HepG2 (cell line): ENCODE results near the gene GUK1. TPM values are rescaled to one million over a fixed set of nuclear protein-coding genes. Genes with fewer than 3 reads are reported as not detected.

Source experiments
- ATAC-seq: fragments of 200-7000 bp; cut with Tn5 transposase; 3 replicates; pipeline ENCODE4 v1.9.1; 2020; ENCODE audit warnings: mild to moderate bottlenecking, moderate library complexity
- BruUV-seq: library from RNA; stranded (reverse); fragments of 400-500 nt; replicated peaks from 2 replicates; lab custom pipeline; 2021; lab: Mats Ljungman, UMichigan
- CTCF ChIA-PET: fragments of 300-600 bp; formaldehyde crosslinking; extraction: SDS; loops from one replicate; lab custom pipeline; 2021; ENCODE audit warnings: low total read pairs, inconsistent platforms, low intra/inter-chr PET ratio; lab: Yijun Ruan, JAX
- POLR2A ChIA-PET: fragments of 350-600 bp; sonication (Branson Sonifier 250); formaldehyde crosslinking; loops from one replicate; lab custom pipeline; 2020; ENCODE audit warnings: antibody characterized with exemption, inconsistent platforms; lab: Yijun Ruan, JAX
- DNase-seq: peaks from one replicate; pipeline ENCODE4 v3.0.0-alpha.2; 2015; ENCODE audit warnings: low spot score
- FAIRE-seq: peaks from 3 replicates; lab custom pipeline; 2011; peaks lifted over from hg19 to GRCh38; lab: Jason Lieb, UNC
- H2AFZ ChIP-seq: one replicate; pipeline ENCODE4 v1.6.1; 2011; ENCODE audit warnings: low read length, inconsistent platforms
- H3K27ac ChIP-seq: fragments of 300-600 bp; 3 replicates; pipeline ENCODE4 v1.8.0; 2011; ENCODE audit warnings: mixed run types, mild to moderate bottlenecking, mixed read lengths, low read length, inconsistent platforms; ENCODE audit not compliant: insufficient read depth; ENCODE audit errors: extremely low read length
- H3K27me3 ChIP-seq, 2 experiments: fragments of 200-600 bp in 1 of 2; 2 replicates in 1 of 2; 3 replicates in 1 of 2; pipeline versions ENCODE4 v1.6.0 to v1.8.0; 2011; ENCODE audit warnings: low read length in 2 of 2, mild to moderate bottlenecking in 2 of 2, moderate library complexity in 2 of 2, inconsistent platforms in 1 of 2; ENCODE audit not compliant: insufficient read depth in 2 of 2, control insufficient read depth in 1 of 2
- H3K36me3 ChIP-seq, 2 experiments: fragments of 200-600 bp in 1 of 2; replicated peaks in 1 of 2; 2 replicates in 1 of 2; 3 replicates in 1 of 2; pipeline versions ENCODE4 v1.5.1 to v1.8.0; 2011; ENCODE audit warnings: low read length in 2 of 2, inconsistent platforms in 1 of 2; ENCODE audit not compliant: insufficient read depth in 2 of 2, control insufficient read depth in 1 of 2
- H3K4me1 ChIP-seq: 2 replicates; pipeline ENCODE4 v1.5.1; 2012; ENCODE audit warnings: low read length, inconsistent platforms; ENCODE audit not compliant: insufficient read depth
- H3K4me2 ChIP-seq: 2 replicates; pipeline ENCODE4 v1.6.0; 2011; ENCODE audit warnings: low read depth, low read length, inconsistent platforms
- H3K4me3 ChIP-seq, 3 experiments: fragments of 200-600 bp in 1 of 3; sonication (generic), shearing (Covaris generic) in 1 of 3; replicated peaks in 1 of 3; 2 replicates each; pipeline ENCODE4 v1.5.1; 2011 to 2016; ENCODE audit warnings: low read length in 3 of 3, inconsistent platforms in 2 of 3, low read depth in 2 of 3, mild to moderate bottlenecking in 2 of 3, control low read depth in 1 of 3, mixed read lengths in 1 of 3; ENCODE audit not compliant: insufficient read depth in 1 of 3
- H3K79me2 ChIP-seq: one replicate; pipeline ENCODE4 v1.6.1; 2011; ENCODE audit warnings: low read length, inconsistent platforms; ENCODE audit not compliant: insufficient read depth
- H3K9ac ChIP-seq: 2 replicates; pipeline ENCODE4 v1.6.0; 2011; ENCODE audit warnings: mild to moderate bottlenecking, low read depth, low read length, inconsistent platforms; ENCODE audit not compliant: insufficient read depth
- H3K9me3 ChIP-seq: 2 replicates; pipeline ENCODE4 v1.5.1; 2012; ENCODE audit warnings: mild to moderate bottlenecking, low read length
- H4K20me1 ChIP-seq: 2 replicates; pipeline ENCODE4 v1.6.0; 2011; ENCODE audit warnings: inconsistent platforms, mild to moderate bottlenecking, low read length, moderate library complexity; ENCODE audit not compliant: insufficient read depth
- ETV6 ChIP-seq: sonication (generic); formaldehyde crosslinking; conservative IDR thresholded peaks from 2 replicates; pipeline ENCODE4 v1.4.0; 2020; ENCODE audit warnings: missing genetic modification reagents
- FOXA1 ChIP-seq, 2 experiments: fragments of 450-650 bp in 1 of 2; sonication (generic) in 1 of 2; formaldehyde crosslinking in 1 of 2; IDR thresholded peaks; 2 replicates each; pipeline versions ENCODE4 v1.4.0 to v1.6.1; 2016 to 2020; ENCODE audit warnings: missing genetic modification reagents in 1 of 2
- ISL2 ChIP-seq: sonication (generic); formaldehyde crosslinking; IDR thresholded peaks from 2 replicates; pipeline ENCODE4 v1.5.0; 2020; ENCODE audit warnings: missing genetic modification reagents
- JUNB ChIP-seq: sonication (generic); formaldehyde crosslinking; IDR thresholded peaks from 2 replicates; pipeline ENCODE4 v1.8.0; 2022; ENCODE audit warnings: missing genetic modification reagents, mild to moderate bottlenecking, borderline replicate concordance
- KDM4B ChIP-seq: sonication (generic); formaldehyde crosslinking; IDR thresholded peaks from 2 replicates; pipeline ENCODE4 v1.4.0; 2020; ENCODE audit warnings: missing genetic modification reagents
- MYC ChIP-seq: sonication (generic); formaldehyde crosslinking; IDR thresholded peaks from 2 replicates; pipeline ENCODE4 v1.9.0; 2021; ENCODE audit warnings: missing genetic modification reagents, borderline replicate concordance
- PCBP1 ChIP-seq: fragments of 200-400 bp; formaldehyde crosslinking; IDR thresholded peaks from 2 replicates; pipeline ENCODE4 v1.6.1; 2017; ENCODE audit warnings: mild to moderate bottlenecking, low read depth, low read length, borderline replicate concordance
- PHF20 ChIP-seq: sonication (generic); formaldehyde crosslinking; IDR thresholded peaks from 2 replicates; pipeline ENCODE4 v1.5.0; 2020; ENCODE audit warnings: mild to moderate bottlenecking, missing genetic modification reagents
- PHF8 ChIP-seq: sonication (generic); formaldehyde crosslinking; IDR thresholded peaks from 2 replicates; pipeline ENCODE4 v1.5.0; 2020; ENCODE audit warnings: missing genetic modification reagents
- SOX6 ChIP-seq, 2 experiments: fragments of 450-650 bp in 1 of 2; sonication (generic) in 1 of 2; formaldehyde crosslinking in 1 of 2; IDR thresholded peaks; 2 replicates each; pipeline versions ENCODE4 v1.4.0 to v1.6.1; 2017 to 2020; ENCODE audit warnings: antibody characterized with exemption in 1 of 2, mild to moderate bottlenecking in 1 of 2, missing genetic modification reagents in 1 of 2
- TAF1 ChIP-seq: sonication (generic); formaldehyde crosslinking; IDR thresholded peaks from 2 replicates; pipeline ENCODE4 v1.4.0; 2020; ENCODE audit warnings: missing genetic modification reagents
- TARDBP ChIP-seq: sonication (generic); formaldehyde crosslinking; IDR thresholded peaks from 2 replicates; pipeline ENCODE4 v1.8.0; 2022; ENCODE audit warnings: mild to moderate bottlenecking, missing genetic modification reagents
- WIZ ChIP-seq: sonication (generic); formaldehyde crosslinking; IDR thresholded peaks from 2 replicates; pipeline ENCODE4 v1.5.1; 2020; ENCODE audit warnings: mild to moderate bottlenecking, missing genetic modification reagents
- ZFP41 ChIP-seq: sonication (generic); formaldehyde crosslinking; IDR thresholded peaks from 2 replicates; pipeline ENCODE4 v1.4.0; 2020; ENCODE audit warnings: mild to moderate bottlenecking, missing genetic modification reagents, borderline replicate concordance
- ZFP82 ChIP-seq: sonication (generic); formaldehyde crosslinking; IDR thresholded peaks from 2 replicates; pipeline ENCODE4 v1.5.1; 2020; ENCODE audit warnings: mild to moderate bottlenecking, missing genetic modification reagents, borderline replicate concordance
- ZNF256 ChIP-seq: sonication (generic); formaldehyde crosslinking; conservative IDR thresholded peaks from 2 replicates; pipeline ENCODE4 v1.4.0; 2020; ENCODE audit warnings: missing genetic modification reagents
- ZNF263 ChIP-seq: sonication (generic); formaldehyde crosslinking; IDR thresholded peaks from 2 replicates; pipeline ENCODE4 v1.4.0; 2020; ENCODE audit warnings: missing genetic modification reagents
- ZNF510 ChIP-seq: sonication (generic); formaldehyde crosslinking; IDR thresholded peaks from 2 replicates; pipeline ENCODE4 v1.4.0; 2020; ENCODE audit warnings: low read depth, mild to moderate bottlenecking, missing genetic modification reagents
- ZNF670 ChIP-seq: sonication (generic); formaldehyde crosslinking; IDR thresholded peaks from 2 replicates; pipeline ENCODE4 v1.8.0; 2022; ENCODE audit warnings: mild to moderate bottlenecking, missing genetic modification reagents, borderline replicate concordance
- ZSCAN21 ChIP-seq: sonication (generic); formaldehyde crosslinking; IDR thresholded peaks from 2 replicates; pipeline ENCODE4 v1.8.0; 2022; ENCODE audit warnings: mild to moderate bottlenecking, missing genetic modification reagents, moderate library complexity, borderline replicate concordance
- ZSCAN31 ChIP-seq: sonication (generic); formaldehyde crosslinking; IDR thresholded peaks from 2 replicates; pipeline ENCODE4 v1.5.0; 2020; ENCODE audit warnings: low read depth, mild to moderate bottlenecking, missing genetic modification reagents
- WGBS: methylation state at CpG from one replicate; pipeline ENCODE4 v1.1.6; 2017; ENCODE audit warnings: low lambda C conversion rate; 5-methylcytosine and 5-hydroxymethylcytosine counted together
- in situ Hi-C: cut with HindIII; loops from 2 replicates; pipeline ENCODE4 v1.10.0; 2017; ENCODE audit warnings: low pct_unique_long_range_greater_than_20kb; ENCODE audit not compliant: extremely low pct_ligation_motif_present
- intact Hi-C: fragments of 100-400 bp; cut with micrococcal nuclease; formaldehyde crosslinking; loops from one replicate; pipeline ENCODE4 v1.10.0; 2022; ENCODE audit not compliant: unreplicated experiment
- polyA plus RNA-seq, 8 experiments: library from polyadenylated mRNA; depleted of rRNA in 3 of 8; stranded (reverse) in 7 of 8; unstranded in 1 of 8; fragments of >200 nt; fragmentation: Illumina TruSeq in 4 of 8; extraction: Trizol in 4 of 8; gene quantifications; 2 replicates each; pipeline versions ENCODE4 v1.2.1 to v1.2.3, GENCODE V29; 2011 to 2016; ENCODE audit warnings: low read depth in 4 of 8, missing spikeins in 1 of 8, mixed read lengths in 1 of 8; ENCODE audit not compliant: insufficient read depth in 1 of 8
- total RNA-seq, 5 experiments: library from RNA; depleted of rRNA; stranded (reverse); fragments of >200 nt; fragmentation: Illumina TruSeq; extraction: Trizol; gene quantifications; 2 replicates each; pipeline ENCODE4 v1.2.3, GENCODE V29; 2016; ENCODE audit warnings: low read depth in 1 of 5
- TF ChIP-seq, protein P1 (sequence below): sonication (generic); formaldehyde crosslinking; IDR thresholded peaks from 2 replicates; pipeline ENCODE4 v1.5.0; 2020; ENCODE audit warnings: missing genetic modification reagents, mild to moderate bottlenecking, borderline replicate concordance
- TF ChIP-seq, protein P2 (sequence below): sonication (generic); formaldehyde crosslinking; IDR thresholded peaks from 2 replicates; pipeline ENCODE4 v1.4.0; 2020; ENCODE audit warnings: missing genetic modification reagents

Gene GUK1
- total and polyA plus RNA-seq, 2 of the 13 experiments (the other 11 are each of a cell fraction or from before 2014, with no cell fraction given), result 116 to 154 TPM

DNA sequence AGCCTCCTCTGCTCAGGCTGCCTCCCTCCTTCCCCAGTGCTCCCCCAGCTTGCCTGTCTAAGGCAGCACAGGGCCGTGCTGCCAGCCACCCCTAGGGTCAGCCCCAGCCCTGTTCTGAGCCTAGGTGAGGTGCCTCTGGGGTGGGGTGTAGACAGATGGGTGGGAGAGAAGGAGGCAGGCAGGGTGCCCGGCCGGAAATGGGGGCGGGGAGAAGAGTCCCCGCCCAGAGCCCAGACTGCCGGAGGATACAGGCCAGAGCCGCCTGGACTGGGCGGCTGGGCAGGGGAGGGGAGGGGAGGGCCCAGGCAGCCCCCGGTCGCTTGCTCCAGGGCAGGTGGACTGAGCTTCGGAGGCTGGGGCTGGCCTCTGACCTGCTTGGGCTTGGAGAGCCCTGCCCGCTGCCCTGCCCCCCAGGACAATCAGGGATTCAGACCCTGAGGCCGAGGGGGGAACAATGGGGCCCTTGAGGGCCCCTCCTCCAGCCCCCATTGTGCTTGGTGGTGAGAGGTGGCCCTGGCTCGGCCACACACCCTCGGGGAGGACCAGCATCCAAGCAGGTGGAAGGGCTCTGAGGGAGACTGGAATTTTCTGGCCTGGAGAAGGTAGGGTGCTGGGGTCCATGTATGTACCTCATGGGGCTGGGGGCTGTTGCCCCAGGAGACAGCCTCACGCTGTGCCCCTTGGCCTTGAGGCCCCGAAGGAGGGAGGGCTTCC, 9.5 kb downstream of the GUK1 start, which contains the start of gene GJC2:
Gene GJC2, plus strand, starts transcription at position 525 of the 714 bp plus-strand sequence. CDS start 7,829 bp downstream, outside the sequence.
- TSS peak; percentile 62 for BruUV-seq
- H3K4me1 ChIP-seq, result peaks cover 37% of the 10 kb centered on the region
- DNase-seq (peak; percentile 56), FAIRE-seq (no peak), ATAC-seq (peak; percentile 75)
- H3K36me3 ChIP-seq, result peaks cover 2 to 17% of the 10 kb centered on the region in 2 experiments; a peak in 4 of 5 replicates
- POLR2A ChIA-PET, result interaction anchor here (1.3 to 7.9 kb wide), 4 partner anchors 9 to 16 kb away, joined by 4 to 72 read pairs (median 8); partner anchors contain the start of genes GUK1 and IBA57
- H3K27me3 ChIP-seq, result no peaks in the 10 kb centered on the region
- no CpG with 5 or more reads among the region's 17 CpGs for WGBS
- H3K9me3 ChIP-seq, result no peaks in the 10 kb centered on the region
- in situ Hi-C loops, result no loop called here
- peaks cover 22% of the 10 kb centered on the region for H3K79me2 ChIP-seq
- H4K20me1 ChIP-seq, result peaks cover 9% of the 10 kb centered on the region; the same call in 1 of the 2 replicates
- H3K4me2 ChIP-seq, result peak within 1 kb of the TSS; percentile 96
- H3K27ac ChIP-seq, result peak within 1 kb of the TSS; percentile 73
- intact Hi-C loops, result no loop called here
- peak within 1 kb of the TSS; percentile 77 for H3K9ac ChIP-seq
- no peak within 1 kb of the TSS for H2AFZ ChIP-seq
- H3K4me3 ChIP-seq, result peak within 1 kb of the TSS; percentile 54 to 78 (median 63)
- CTCF ChIA-PET, result no interaction called here
- no peak for TF ChIP-seq ZNF256 (CRISPR knock-in tag)
- TF ChIP-seq KDM4B (CRISPR knock-in tag), result no peak
- TF ChIP-seq PCBP1, result peak; percentile 71; the same call in 1 of the 2 replicates
- TF ChIP-seq ZSCAN31 (CRISPR knock-in tag), result no peak
- TF ChIP-seq MYC (CRISPR knock-in tag), result peak; percentile 42; the same call in 1 of the 2 replicates
- TF ChIP-seq TAF1, result no peak; the same call in 1 of the 2 replicates
- peak; percentile 76; the same call in 1 of the 2 replicates for TF ChIP-seq ZFP82 (CRISPR knock-in tag)
- no peak for TF ChIP-seq ZFP41 (CRISPR knock-in tag)
- peak; percentile 53; the same call in 1 of the 2 replicates for TF ChIP-seq ZSCAN21 (CRISPR knock-in tag)
- TF ChIP-seq TARDBP (CRISPR knock-in tag), result no peak
- TF ChIP-seq ZNF670 (CRISPR knock-in tag), result peak; percentile 74; the same call in 1 of the 2 replicates
- peak; percentile 59 for TF ChIP-seq ZNF263 (CRISPR knock-in tag)
- TF ChIP-seq, protein P1, sequence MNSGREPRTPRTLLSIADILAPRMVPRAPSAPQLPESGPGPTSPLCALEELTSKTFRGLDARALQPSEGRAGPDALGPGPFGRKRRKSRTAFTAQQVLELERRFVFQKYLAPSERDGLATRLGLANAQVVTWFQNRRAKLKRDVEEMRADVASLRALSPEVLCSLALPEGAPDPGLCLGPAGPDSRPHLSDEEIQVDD (CRISPR knock-in tag), result no peak
- no peak for TF ChIP-seq PHF8 (CRISPR knock-in tag)
- no peak for TF ChIP-seq FOXA1 (IDR thresholded peaks at IDR 0.05)
- TF ChIP-seq FOXA1 (CRISPR knock-in tag; IDR thresholded peaks at IDR 0.05), result no peak
- TF ChIP-seq ISL2 (CRISPR knock-in tag), result 0 out of 2 replicates have a peak, but pooled peaks have one; percentile 25
- TF ChIP-seq JUNB (CRISPR knock-in tag), result no peak
- TF ChIP-seq, protein P2, sequence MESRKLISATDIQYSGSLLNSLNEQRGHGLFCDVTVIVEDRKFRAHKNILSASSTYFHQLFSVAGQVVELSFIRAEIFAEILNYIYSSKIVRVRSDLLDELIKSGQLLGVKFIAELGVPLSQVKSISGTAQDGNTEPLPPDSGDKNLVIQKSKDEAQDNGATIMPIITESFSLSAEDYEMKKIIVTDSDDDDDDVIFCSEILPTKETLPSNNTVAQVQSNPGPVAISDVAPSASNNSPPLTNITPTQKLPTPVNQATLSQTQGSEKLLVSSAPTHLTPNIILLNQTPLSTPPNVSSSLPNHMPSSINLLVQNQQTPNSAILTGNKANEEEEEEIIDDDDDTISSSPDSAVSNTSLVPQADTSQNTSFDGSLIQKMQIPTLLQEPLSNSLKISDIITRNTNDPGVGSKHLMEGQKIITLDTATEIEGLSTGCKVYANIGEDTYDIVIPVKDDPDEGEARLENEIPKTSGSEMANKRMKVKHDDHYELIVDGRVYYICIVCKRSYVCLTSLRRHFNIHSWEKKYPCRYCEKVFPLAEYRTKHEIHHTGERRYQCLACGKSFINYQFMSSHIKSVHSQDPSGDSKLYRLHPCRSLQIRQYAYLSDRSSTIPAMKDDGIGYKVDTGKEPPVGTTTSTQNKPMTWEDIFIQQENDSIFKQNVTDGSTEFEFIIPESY (CRISPR knock-in tag), result no peak
- no peak for TF ChIP-seq SOX6 (IDR thresholded peaks at IDR 0.05)
- TF ChIP-seq SOX6 (CRISPR knock-in tag; IDR thresholded peaks at IDR 0.05), result peak; percentile 73
- TF ChIP-seq ZNF510 (CRISPR knock-in tag), result no peak
- TF ChIP-seq ETV6 (CRISPR knock-in tag), result no peak
- TF ChIP-seq PHF20 (CRISPR knock-in tag), result 0 out of 2 replicates have a peak, but pooled peaks have one; percentile 35
- TF ChIP-seq WIZ (CRISPR knock-in tag), result no peak
